GM18519 (cell line): Measurements from ENCODE around the gene TEDC1.

Source experiments
- ATAC-seq: cut with Tn5 transposase; IDR thresholded peaks from one replicate; pipeline ENCODE4 v1.9.1; 2021; ENCODE audit warnings: mild to moderate bottlenecking, moderate library complexity; ENCODE audit not compliant: unreplicated experiment, low FRiP score

Gene TEDC1

GRCh38 chr14:105495101-105495989 is 4.3 kb downstream of the TEDC1 start:
- no peak for ATAC-seq

GRCh38 chr14:105495990-105496830 is 5.2 kb downstream of the TEDC1 start:
- ATAC-seq, result no peak

GRCh38 chr14:105496831-105497591 is 6.0 kb downstream of the TEDC1 start:
- no peak for ATAC-seq

GRCh38 chr14:105497671-105498429 is 6.8 kb downstream of the TEDC1 start:
- no peak for ATAC-seq

- ATAC-seq, result no peak
Measured at GRCh38 chr14:105498430-105499255, 7.6 kb downstream of the TEDC1 start.

- no peak for ATAC-seq
Measured at GRCh38 chr14:105499256-105500035, 8.4 kb downstream of the TEDC1 start.

- ATAC-seq, result no peak
Measured at GRCh38 chr14:105500036-105500725, 9.1 kb downstream of the TEDC1 start.

- ATAC-seq, result no peak
Measured at GRCh38 chr14:105500726-105501101, 9.7 kb downstream of the TEDC1 start.

GRCh38 chr14:105501504-105502291 is 10.7 kb downstream of the TEDC1 start:
- ATAC-seq, result no peak

- no peak for ATAC-seq
Measured at GRCh38 chr14:105502446-105503295, 11.6 kb downstream of the TEDC1 start.

- ATAC-seq, result no peak
Measured at GRCh38 chr14:105503296-105503640, 12.2 kb downstream of the TEDC1 start.

- ATAC-seq, result no peak
Measured at GRCh38 chr14:105503935-105504692, 13.1 kb downstream of the TEDC1 start.

- ATAC-seq, result no peak
Measured at GRCh38 chr14:105505101-105505500, 14.1 kb downstream of the TEDC1 start.

GRCh38 chr14:105507247-105507646 is 16.2 kb downstream of the TEDC1 start:
- no peak for ATAC-seq

- no peak for ATAC-seq
Measured at GRCh38 chr14:105508069-105508468, 17.0 kb downstream of the TEDC1 start.

GRCh38 chr14:105508601-105509000 is 17.6 kb downstream of the TEDC1 start:
- no peak for ATAC-seq
